Sigmoid colon (tissue), 4 donors: ENCODE measurements around the gene SAP30BP.

Experiments
- CTCF ChIP-seq, 4 experiments: fragments of 450-650 bp in 3 of 4; fragments of 200-600 bp in 1 of 4; IDR thresholded peaks; one replicate each; pipeline ENCODE4 v1.5.1; 2016 to 2019; ENCODE audit warnings: antibody characterized with exemption in 4 of 4, mild to moderate bottlenecking in 3 of 4, moderate library complexity in 2 of 4
- POLR2AphosphoS5 ChIP-seq, 4 donors: sonication (generic); formaldehyde crosslinking; IDR thresholded peaks; one replicate each; pipeline ENCODE4 v1.6.1; 2017; ENCODE audit warnings: antibody characterized with exemption in 4 of 4

GRCh38 chr17:75738218-75738802, 71.2 kb downstream of the SAP30BP start:
- TF ChIP-seq CTCF (IDR thresholded peaks at IDR 0.05) (no peak), POLR2AphosphoS5 (IDR thresholded peaks at IDR 0.05) (no peak)
